ENCODE measurements around the gene SRSF5.

The SRSF5 gene

DNA sequence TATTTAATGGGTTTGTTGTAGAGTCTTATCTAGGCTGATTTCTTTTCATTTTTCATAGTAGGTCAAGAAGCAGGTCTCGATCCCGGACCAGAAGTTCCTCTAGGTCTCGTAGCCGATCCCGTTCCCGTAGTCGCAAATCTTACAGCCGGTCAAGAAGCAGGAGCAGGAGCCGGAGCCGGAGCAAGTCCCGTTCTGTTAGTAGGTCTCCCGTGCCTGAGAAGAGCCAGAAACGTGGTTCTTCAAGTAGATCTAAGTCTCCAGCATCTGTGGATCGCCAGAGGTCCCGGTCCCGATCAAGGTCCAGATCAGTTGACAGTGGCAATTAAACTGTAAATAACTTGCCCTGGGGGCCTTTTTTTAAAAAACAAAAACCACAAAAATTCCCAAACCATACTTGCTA lies 4.2 kb downstream of the SRSF5 start:
- DNase-seq, result no peak

DNA sequence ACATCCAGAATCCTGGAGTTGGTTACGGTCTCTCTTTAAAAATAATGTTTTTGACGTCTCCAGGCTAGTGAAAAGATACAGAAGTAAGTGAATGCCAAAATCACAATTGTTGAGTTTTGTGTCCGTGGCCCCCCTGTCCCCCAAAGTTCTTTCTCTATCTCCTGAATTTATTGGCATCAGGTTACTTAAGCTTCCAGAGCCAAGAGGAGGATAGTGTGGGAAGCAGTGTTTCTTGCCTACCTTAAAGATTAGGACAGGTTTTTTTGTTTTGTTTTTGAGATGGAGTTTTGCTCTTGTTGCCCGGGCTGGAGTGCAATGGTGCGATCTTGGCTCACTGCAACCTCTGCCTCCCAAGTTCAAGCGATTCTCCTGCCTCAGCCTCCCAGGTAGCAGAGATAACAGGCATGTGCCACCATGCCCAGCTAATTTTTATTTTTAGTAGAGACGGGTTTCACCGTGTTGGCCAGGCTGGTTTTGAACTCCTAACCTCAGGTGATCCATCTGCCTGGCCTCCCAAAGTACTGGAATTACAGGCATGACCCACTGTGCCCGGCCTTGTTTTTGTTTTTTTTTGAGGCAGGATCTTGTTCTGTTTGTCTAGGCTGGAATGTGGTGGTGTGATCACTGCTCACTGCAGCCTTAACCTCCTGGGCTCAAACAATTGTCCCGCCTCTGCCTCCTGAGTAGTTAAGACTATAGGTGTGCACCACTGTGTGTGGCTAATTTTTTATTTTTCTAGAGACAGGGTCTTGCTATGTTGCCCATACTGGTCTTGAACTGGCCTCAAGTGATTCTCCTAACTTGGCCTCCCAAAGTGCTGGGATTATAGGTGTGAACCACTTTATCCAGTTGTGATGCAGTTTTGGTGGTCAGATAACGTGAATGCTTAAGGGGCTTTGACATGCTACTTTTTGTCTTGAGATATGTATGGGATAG lies 5.4 kb downstream of the SRSF5 start:
- DNase-seq, result no peak

- DNase-seq, result no peak
These were observed 6.8 kb downstream of the SRSF5 start for GRCh38 chr14:69773571-69774276.

GRCh38 chr14:69775012-69775411 lies 8.1 kb downstream of the SRSF5 start:
- no peak for DNase-seq

- no peak for DNase-seq
These were observed 10.0 kb downstream of the SRSF5 start for GRCh38 chr14:69776875-69777453.

DNA sequence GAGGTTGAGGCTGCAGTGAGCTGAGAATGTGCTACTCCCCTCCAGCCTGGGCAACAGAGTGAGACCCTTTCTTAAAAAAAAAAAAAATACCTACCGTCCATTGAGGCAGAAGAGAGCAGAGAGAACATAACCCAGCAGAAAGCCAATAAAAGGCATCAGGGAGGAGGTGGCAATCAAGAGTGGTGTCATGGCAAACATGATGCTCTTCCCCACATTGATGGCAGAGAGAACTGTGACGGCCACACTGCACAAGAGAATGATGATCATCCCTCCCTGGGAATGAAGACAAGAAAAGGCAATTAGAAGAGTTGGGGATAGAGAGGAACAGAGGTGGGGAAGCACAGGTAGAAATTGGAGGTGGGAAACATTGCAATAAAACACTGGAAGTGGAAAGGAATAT lies 12.1 kb downstream of the SRSF5 start:
- no peak for DNase-seq

DNA sequence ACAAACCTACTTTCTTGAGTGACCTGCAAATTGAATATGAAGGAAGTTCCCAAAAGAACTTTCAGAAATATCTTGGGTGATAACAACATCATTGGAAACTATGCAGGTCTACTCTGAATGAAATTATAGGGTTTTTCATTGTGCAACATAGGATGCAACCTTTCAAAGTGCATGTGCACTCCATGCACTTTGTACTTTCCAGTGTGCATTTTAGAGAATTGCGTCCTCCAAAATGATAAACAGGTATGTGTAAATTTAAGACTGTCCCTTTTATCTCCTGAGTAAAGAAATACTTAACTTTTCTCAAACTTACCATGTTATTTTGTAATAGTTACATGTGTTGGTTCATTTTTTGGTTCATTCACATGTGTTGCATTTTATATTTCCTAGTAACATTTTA lies 13.2 kb downstream of the SRSF5 start:
- DNase-seq, result no peak

DNA sequence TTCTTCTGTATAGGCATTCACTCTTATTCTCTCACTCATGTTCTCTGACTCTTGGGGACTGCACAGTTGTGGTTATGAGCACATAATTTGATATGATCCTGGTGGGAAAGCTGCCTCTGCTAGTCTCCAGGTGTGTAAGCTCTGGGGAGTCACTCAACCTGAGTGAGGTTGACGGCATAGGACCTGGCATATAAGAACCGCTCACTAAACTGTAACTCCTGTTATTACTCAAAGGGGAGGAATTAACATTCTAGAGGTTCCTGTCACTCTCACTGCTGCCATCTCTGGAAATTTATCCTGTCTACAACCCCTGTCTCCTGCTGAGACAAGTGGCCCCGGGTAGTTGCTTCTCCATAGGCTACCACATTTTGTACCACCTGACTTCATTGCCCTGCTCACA lies 14.0 kb downstream of the SRSF5 start:
- DNase-seq, result no peak

- no peak for DNase-seq
These were observed 18.0 kb downstream of the SRSF5 start for GRCh38 chr14:69784942-69785341.

DNA sequence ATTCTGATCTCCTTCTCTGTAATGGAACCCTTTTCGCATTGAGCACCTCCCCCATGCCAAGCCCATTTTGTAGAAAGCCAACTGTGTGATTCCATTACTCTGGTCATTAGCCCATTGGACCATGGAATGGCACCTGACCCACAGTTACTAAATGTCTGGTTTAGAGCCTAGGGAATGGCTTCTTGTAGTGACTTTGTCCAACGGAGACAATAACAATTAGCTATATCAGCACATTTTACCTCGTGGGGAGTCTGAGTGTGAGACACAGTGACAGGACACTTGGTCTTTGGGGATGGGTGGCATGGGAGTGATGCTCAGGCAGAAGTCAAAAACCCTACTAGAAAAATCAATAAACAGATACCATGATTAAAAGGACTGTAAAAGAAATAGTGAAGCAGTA lies 19.7 kb downstream of the SRSF5 start:
- no peak for DNase-seq

DNA sequence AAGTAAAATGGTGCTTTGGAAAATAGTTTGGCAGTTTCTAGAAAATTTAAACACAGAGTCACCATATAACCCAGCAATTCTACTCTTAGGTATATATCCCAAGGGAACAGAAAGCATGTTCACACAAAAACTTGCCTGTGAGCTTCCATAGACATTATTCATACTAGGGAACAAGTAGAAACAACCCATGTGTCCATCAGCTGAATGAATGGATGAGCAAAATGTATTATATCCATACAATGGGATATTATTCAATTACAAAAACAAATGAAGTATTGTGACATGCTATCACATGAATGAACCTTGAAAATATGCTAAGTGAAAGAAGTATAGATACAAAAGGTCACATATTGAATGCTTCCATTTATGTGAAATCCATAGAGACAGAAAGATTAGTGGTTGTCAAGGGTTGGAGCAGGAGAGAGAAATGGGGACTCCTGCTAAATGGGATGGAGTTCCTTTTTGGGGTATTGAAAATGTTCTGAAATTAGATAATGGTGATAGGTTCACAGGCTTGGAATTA lies 22.2 kb downstream of the SRSF5 start:
- DNase-seq, result no peak

- DNase-seq, result no peak
These were observed 26.0 kb downstream of the SRSF5 start for GRCh38 chr14:69792887-69793421.

GRCh38 chr14:69794791-69795190 lies 27.8 kb downstream of the SRSF5 start:
- no peak for DNase-seq

- no peak for DNase-seq
These were observed 28.7 kb downstream of the SRSF5 start for GRCh38 chr14:69795691-69796090.

- DNase-seq, result no peak
These were observed 30.0 kb downstream of the SRSF5 start, which contains the start of gene SLC10A1 for GRCh38 chr14:69796797-69797500. Gene SLC10A1, minus strand, starts transcription at chr14:69797241. Its CDS starts 86 bp downstream, at chr14:69797155.

GRCh38 chr14:69797573-69798338 lies 30.8 kb downstream of the SRSF5 start:
- DNase-seq, result no peak

GRCh38 chr14:69798339-69798735 lies 31.4 kb downstream of the SRSF5 start:
- DNase-seq, result no peak

DNA sequence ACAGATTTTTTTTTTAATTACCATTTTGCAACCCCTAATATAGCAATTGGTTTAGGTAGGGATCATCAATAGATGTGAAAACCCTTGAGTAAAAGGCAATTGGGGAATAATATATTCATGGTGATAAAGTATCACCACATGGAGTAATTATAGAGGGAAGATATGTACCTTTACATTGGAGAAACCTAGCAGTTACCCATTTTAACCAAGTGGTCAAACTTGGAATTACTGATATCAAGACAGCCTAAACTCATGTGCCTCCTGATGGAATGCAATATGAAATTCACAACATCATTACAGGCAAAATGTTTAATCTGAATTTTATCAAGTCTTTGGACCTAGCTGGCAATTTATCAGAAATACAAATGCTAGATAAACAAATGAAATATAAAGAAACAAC lies 36.8 kb downstream of the SRSF5 start:
- DNase-seq, result no peak

DNA sequence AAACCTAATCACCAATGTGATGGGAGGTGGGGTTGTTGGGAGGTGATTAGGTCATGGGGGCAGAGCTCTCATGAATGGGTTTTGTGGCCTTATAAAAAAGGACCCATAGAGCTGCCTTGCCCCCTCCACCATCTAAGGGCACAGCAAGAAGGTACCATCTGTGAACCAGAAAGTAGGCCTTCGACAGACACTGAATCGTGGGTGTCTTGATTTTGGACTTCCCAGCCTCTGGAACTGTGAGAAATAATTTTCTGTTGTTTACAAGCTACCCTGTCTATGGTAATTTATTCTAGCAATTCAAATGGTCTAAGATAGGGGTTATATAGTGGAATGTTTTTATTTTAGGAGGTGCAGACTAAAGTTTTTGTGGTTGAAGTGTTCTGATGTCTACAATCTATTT lies 38.0 kb downstream of the SRSF5 start:
- DNase-seq, result no peak

GRCh38 chr14:69807192-69807591 lies 40.2 kb downstream of the SRSF5 start:
- DNase-seq, result no peak

DNA sequence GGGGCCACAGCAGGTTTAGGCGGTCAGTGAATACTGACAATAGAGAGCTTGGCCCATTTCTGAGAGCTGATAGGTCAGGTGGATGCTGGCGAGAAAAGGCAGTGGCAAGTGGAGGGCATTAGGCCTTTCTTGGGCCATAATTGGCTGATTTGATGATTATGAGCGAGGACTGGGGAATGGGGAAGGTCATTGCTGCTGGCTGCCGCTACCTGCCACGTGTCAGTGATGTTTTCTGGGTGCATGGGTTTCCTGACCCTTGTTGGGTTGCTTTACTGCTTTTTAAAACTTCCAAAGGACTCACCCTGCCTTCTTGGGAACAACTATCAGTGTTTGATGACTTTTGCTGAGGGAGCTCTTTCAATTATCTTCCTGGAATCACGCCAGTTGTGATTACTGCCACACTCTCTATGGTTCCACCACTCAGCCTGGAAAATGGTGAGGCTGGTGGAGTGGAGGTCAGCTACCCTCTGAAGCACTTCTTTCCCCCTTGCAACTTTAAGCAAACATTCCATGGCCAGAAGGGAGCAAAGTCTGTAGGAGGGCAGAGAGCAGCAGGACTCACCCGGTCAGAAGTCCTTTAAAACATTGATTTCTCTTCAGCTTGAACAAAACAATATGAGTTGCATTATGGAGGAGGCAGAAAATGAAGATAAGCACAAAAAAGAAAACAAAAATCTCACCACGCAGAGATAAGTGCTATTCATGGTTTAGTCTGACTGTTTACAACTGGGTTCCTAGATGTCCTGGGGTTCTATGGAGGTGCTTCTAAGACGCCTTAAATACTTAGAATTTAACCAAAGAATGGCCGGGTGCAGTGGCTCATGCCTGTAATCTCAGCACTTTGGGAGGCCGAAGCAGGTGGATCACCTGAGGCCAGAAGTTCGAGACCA lies 42.2 kb downstream of the SRSF5 start:
- DNase-seq, result no peak

Data from left hindlimb (tissue), 1 donor.